HepG2 (cell line): ENCODE measurements around the gene CD28. TPM values are rescaled to one million over a fixed set of nuclear protein-coding genes. Genes with fewer than 3 reads are reported as not detected.

Experiments used
- CENPT ChIP-seq: sonication (generic); formaldehyde crosslinking; IDR thresholded peaks from 2 replicates; pipeline ENCODE4 v1.8.0; 2022; ENCODE audit warnings: low read depth, mild to moderate bottlenecking, moderate library complexity, missing genetic modification reagents
- ELF1 ChIP-seq: sonication (generic); formaldehyde crosslinking; IDR thresholded peaks from 2 replicates; pipeline ENCODE4 v1.4.0; 2020; ENCODE audit warnings: missing genetic modification reagents
- FOXA3 ChIP-seq: IDR thresholded peaks from 2 replicates; pipeline ENCODE4 v1.6.1; 2016; ENCODE audit warnings: missing genetic modification reagents, missing compliant biosample characterization
- HNF4A ChIP-seq: sonication (generic); formaldehyde crosslinking; IDR thresholded peaks from 2 replicates; pipeline ENCODE4 v1.4.0; 2020; ENCODE audit warnings: missing genetic modification reagents
- MYC ChIP-seq: sonication (generic); formaldehyde crosslinking; IDR thresholded peaks from 2 replicates; pipeline ENCODE4 v1.9.0; 2021; ENCODE audit warnings: missing genetic modification reagents, borderline replicate concordance
- MYNN ChIP-seq: sonication (generic); formaldehyde crosslinking; IDR thresholded peaks from 2 replicates; pipeline ENCODE4 v1.4.0; 2020; ENCODE audit warnings: mild to moderate bottlenecking, low read depth, missing genetic modification reagents
- NR2F1 ChIP-seq, 2 experiments: fragments of 450-650 bp in 1 of 2; formaldehyde crosslinking in 1 of 2; IDR thresholded peaks; 2 replicates each; pipeline versions ENCODE4 v1.5.0 to v1.6.1; 2016 to 2020; ENCODE audit warnings: mild to moderate bottlenecking in 1 of 2, missing compliant biosample characterization in 1 of 2, missing genetic modification reagents in 1 of 2, moderate library complexity in 1 of 2
- SYNCRIP ChIP-seq: fragments of 200-400 bp; formaldehyde crosslinking; IDR thresholded peaks from 2 replicates; pipeline ENCODE4 v1.6.1; 2018; ENCODE audit warnings: mild to moderate bottlenecking, low read depth, low read length; ENCODE audit not compliant: insufficient read depth
- TP53 ChIP-seq: sonication (generic); formaldehyde crosslinking; conservative IDR thresholded peaks from 2 replicates; pipeline ENCODE4 v1.4.0; 2020; ENCODE audit warnings: missing genetic modification reagents
- ZNF230 ChIP-seq: sonication (generic); formaldehyde crosslinking; IDR thresholded peaks from 2 replicates; pipeline ENCODE4 v1.4.0; 2020; ENCODE audit warnings: mild to moderate bottlenecking, missing genetic modification reagents
- ZNF724P ChIP-seq: sonication (generic); formaldehyde crosslinking; IDR thresholded peaks from 2 replicates; pipeline ENCODE4 v1.8.0; 2022; ENCODE audit warnings: missing genetic modification reagents, borderline replicate concordance
- polyA plus RNA-seq, 8 experiments: library from polyadenylated mRNA; depleted of rRNA in 3 of 8; stranded (reverse) in 7 of 8; unstranded in 1 of 8; fragments of >200 nt; fragmentation: Illumina TruSeq in 4 of 8; extraction: Trizol in 4 of 8; gene quantifications; 2 replicates each; pipeline versions ENCODE4 v1.2.1 to v1.2.3, GENCODE V29; 2011 to 2016; ENCODE audit warnings: low read depth in 4 of 8, missing spikeins in 1 of 8, mixed read lengths in 1 of 8; ENCODE audit not compliant: insufficient read depth in 1 of 8
- total RNA-seq, 5 experiments: library from RNA; depleted of rRNA; stranded (reverse); fragments of >200 nt; fragmentation: Illumina TruSeq; extraction: Trizol; gene quantifications; 2 replicates each; pipeline ENCODE4 v1.2.3, GENCODE V29; 2016; ENCODE audit warnings: low read depth in 1 of 5
- TF ChIP-seq, protein P1 (sequence below): IDR thresholded peaks from 2 replicates; pipeline ENCODE4 v1.6.1; 2016; ENCODE audit warnings: missing biosample characterization, missing genetic modification reagents, low read depth
- TF ChIP-seq, protein P2 (sequence below): sonication (generic); formaldehyde crosslinking; IDR thresholded peaks from 2 replicates; pipeline ENCODE4 v1.4.0; 2020; ENCODE audit warnings: missing genetic modification reagents, borderline replicate concordance
- TF ChIP-seq, protein P3 (sequence below): IDR thresholded peaks from 2 replicates; pipeline ENCODE4 v1.6.1; 2016
- TF ChIP-seq, protein P4 (sequence below): sonication (generic); formaldehyde crosslinking; IDR thresholded peaks from 2 replicates; pipeline ENCODE4 v1.4.0; 2020; ENCODE audit warnings: missing genetic modification reagents, borderline replicate concordance
- TF ChIP-seq, protein P5 (sequence below): IDR thresholded peaks from 2 replicates; pipeline ENCODE4 v1.6.1; 2016; ENCODE audit warnings: mild to moderate bottlenecking

The CD28 gene
- total and polyA plus RNA-seq, 2 of the 13 experiments (the other 11 are each of a cell fraction or from before 2014, with no cell fraction given), result not detected

DNA sequence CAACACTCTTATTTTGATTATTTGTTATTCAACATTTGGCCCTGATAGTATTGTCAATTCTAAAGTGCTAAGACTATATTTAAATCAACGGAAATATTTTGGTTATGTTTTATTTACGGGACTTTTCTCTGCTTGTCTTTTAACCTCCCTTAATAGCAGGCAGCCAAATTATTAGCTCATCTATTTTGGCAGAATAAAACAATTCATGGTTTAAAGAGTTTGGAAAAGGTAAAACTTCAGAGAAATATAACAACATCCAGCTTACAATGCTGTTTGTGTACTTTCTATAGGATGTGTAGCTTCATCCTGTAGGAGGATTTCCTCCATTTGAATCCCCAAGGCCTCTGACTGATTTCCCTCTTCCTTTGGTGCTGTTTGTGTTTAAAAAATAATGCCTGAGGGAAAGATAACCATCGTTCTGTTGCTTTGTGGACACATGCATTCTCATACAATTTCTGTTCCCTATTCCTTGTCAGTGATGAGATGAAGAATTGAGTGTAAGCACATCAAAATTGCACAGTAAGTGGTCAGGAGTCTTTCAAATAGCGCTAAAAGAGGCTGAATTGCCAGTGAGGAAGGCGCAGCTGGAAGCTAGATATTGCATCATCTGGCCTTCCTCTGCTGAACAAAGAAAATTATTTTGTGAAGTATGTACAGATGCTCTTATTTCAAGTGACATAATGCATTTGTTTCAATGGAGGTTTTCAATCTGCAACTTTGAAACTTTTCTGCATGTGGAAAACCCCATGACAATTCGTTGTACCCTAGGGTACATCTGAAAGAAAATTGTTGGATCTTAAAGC, 80.3 kb downstream of the CD28 start (continued):
- TF ChIP-seq, protein P1, sequence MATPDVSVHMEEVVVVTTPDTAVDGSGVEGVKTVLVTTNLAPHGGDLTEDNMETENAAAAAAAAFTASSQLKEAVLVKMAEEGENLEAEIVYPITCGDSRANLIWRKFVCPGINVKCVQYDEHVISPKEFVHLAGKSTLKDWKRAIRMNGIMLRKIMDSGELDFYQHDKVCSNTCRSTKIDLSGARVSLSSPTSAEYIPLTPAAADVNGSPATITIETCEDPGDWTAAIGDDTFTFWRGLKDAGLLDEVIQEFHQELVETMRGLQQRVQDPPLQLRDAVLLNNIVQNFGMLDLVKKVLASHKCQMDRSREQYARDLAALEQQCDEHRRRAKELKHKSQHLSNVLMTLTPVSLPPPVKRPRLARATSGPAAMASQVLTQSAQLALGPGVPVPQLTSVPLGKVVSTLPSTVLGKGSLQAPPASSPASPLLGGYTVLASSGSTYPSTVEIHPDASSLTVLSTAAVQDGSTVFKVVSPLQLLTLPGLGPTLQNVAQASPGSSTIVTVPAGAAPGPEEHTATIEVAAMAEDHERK (CRISPR knock-in tag), result no peak
- TF ChIP-seq, protein P2, sequence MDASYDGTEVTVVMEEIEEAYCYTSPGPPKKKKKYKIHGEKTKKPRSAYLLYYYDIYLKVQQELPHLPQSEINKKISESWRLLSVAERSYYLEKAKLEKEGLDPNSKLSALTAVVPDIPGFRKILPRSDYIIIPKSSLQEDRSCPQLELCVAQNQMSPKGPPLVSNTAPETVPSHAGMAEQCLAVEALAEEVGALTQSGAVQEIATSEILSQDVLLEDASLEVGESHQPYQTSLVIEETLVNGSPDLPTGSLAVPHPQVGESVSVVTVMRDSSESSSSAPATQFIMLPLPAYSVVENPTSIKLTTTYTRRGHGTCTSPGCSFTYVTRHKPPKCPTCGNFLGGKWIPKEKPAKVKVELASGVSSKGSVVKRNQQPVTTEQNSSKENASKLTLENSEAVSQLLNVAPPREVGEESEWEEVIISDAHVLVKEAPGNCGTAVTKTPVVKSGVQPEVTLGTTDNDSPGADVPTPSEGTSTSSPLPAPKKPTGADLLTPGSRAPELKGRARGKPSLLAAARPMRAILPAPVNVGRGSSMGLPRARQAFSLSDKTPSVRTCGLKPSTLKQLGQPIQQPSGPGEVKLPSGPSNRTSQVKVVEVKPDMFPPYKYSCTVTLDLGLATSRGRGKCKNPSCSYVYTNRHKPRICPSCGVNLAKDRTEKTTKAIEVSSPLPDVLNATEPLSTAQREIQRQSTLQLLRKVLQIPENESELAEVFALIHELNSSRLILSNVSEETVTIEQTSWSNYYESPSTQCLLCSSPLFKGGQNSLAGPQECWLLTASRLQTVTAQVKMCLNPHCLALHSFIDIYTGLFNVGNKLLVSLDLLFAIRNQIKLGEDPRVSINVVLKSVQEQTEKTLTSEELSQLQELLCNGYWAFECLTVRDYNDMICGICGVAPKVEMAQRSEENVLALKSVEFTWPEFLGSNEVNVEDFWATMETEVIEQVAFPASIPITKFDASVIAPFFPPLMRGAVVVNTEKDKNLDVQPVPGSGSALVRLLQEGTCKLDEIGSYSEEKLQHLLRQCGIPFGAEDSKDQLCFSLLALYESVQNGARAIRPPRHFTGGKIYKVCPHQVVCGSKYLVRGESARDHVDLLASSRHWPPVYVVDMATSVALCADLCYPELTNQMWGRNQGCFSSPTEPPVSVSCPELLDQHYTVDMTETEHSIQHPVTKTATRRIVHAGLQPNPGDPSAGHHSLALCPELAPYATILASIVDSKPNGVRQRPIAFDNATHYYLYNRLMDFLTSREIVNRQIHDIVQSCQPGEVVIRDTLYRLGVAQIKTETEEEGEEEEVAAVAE (CRISPR knock-in tag), result no peak
- TF ChIP-seq ELF1 (CRISPR knock-in tag), result no peak
- no peak for TF ChIP-seq SYNCRIP
- TF ChIP-seq FOXA3 (CRISPR knock-in tag), result 0 out of 2 replicates have a peak, but pooled peaks have one; percentile 8
- TF ChIP-seq NR2F1 (CRISPR knock-in tag; IDR thresholded peaks at IDR 0.05), result no peak
- TF ChIP-seq MYC (CRISPR knock-in tag), result no peak
- no peak for TF ChIP-seq MYNN
- no peak for TF ChIP-seq HNF4A (CRISPR knock-in tag)
- no peak for TF ChIP-seq TP53 (CRISPR knock-in tag)
- TF ChIP-seq, protein P3, sequence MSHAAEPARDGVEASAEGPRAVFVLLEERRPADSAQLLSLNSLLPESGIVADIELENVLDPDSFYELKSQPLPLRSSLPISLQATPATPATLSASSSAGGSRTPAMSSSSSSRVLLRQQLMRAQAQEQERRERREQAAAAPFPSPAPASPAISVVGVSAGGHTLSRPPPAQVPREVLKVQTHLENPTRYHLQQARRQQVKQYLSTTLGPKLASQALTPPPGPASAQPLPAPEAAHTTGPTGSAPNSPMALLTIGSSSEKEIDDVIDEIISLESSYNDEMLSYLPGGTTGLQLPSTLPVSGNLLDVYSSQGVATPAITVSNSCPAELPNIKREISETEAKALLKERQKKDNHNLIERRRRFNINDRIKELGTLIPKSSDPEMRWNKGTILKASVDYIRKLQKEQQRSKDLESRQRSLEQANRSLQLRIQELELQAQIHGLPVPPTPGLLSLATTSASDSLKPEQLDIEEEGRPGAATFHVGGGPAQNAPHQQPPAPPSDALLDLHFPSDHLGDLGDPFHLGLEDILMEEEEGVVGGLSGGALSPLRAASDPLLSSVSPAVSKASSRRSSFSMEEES, result no peak
- no peak for TF ChIP-seq ZNF230 (CRISPR knock-in tag)
- TF ChIP-seq ZNF724P (CRISPR knock-in tag), result no peak
- TF ChIP-seq, protein P4, sequence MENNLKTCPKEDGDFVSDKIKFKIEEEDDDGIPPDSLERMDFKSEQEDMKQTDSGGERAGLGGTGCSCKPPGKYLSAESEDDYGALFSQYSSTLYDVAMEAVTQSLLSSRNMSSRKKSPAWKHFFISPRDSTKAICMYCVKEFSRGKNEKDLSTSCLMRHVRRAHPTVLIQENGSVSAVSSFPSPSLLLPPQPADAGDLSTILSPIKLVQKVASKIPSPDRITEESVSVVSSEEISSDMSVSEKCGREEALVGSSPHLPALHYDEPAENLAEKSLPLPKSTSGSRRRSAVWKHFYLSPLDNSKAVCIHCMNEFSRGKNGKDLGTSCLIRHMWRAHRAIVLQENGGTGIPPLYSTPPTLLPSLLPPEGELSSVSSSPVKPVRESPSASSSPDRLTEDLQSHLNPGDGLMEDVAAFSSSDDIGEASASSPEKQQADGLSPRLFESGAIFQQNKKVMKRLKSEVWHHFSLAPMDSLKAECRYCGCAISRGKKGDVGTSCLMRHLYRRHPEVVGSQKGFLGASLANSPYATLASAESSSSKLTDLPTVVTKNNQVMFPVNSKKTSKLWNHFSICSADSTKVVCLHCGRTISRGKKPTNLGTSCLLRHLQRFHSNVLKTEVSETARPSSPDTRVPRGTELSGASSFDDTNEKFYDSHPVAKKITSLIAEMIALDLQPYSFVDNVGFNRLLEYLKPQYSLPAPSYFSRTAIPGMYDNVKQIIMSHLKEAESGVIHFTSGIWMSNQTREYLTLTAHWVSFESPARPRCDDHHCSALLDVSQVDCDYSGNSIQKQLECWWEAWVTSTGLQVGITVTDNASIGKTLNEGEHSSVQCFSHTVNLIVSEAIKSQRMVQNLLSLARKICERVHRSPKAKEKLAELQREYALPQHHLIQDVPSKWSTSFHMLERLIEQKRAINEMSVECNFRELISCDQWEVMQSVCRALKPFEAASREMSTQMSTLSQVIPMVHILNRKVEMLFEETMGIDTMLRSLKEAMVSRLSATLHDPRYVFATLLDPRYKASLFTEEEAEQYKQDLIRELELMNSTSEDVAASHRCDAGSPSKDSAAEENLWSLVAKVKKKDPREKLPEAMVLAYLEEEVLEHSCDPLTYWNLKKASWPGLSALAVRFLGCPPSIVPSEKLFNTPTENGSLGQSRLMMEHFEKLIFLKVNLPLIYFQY (CRISPR knock-in tag), result no peak
- no peak for TF ChIP-seq CENPT (CRISPR knock-in tag)
- TF ChIP-seq, protein P5, sequence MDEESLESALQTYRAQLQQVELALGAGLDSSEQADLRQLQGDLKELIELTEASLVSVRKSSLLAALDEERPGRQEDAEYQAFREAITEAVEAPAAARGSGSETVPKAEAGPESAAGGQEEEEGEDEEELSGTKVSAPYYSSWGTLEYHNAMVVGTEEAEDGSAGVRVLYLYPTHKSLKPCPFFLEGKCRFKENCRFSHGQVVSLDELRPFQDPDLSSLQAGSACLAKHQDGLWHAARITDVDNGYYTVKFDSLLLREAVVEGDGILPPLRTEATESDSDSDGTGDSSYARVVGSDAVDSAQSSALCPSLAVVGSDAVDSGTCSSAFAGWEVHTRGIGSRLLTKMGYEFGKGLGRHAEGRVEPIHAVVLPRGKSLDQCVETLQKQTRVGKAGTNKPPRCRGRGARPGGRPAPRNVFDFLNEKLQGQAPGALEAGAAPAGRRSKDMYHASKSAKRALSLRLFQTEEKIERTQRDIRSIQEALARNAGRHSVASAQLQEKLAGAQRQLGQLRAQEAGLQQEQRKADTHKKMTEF, result no peak
